ENCODE data around the gene THEMIS. TPM values are rescaled to one million over a fixed set of nuclear protein-coding genes. Genes with fewer than 3 reads are reported as not detected.
A peak's percentile ranks its signal among the peaks of the same experiment; 100 is the strongest.

THEMIS gene
- total RNA-seq, 2 experiments from 2014 or later, result 79.5 to 80.1 TPM

- intact Hi-C loops (cut with micrococcal nuclease), result no loop called here
- Mint-ChIP-seq H3K27me3 (no peaks in the 10 kb centered on the region), H3K27ac (no peak overlapping the region), H3K9me3 (peaks cover 2% of the 10 kb centered on the region), H3K36me3 (ENCODE audit: low read depth) (peaks cover 52% of the 10 kb centered on the region), H3K4me1 (ENCODE audit: low read depth) (peaks cover 54% of the 10 kb centered on the region), H3K4me3 (no peak overlapping the region)
- DNase-seq, result no peak
- no peak for ATAC-seq
- POLR2A ChIA-PET, result interaction anchor here (1.2 kb wide), 1 partner anchor 10 kb away, joined by 3 read pairs; no protein-coding TSS in a partner anchor
- TF ChIP-seq CTCF (IDR thresholded peaks at IDR 0.05), result no peak
- CTCF ChIA-PET, result interaction anchor here (0.8 to 1.9 kb wide), 3 partner anchors 18 to 21 kb away, joined by 3 to 6 read pairs (median 3); no protein-coding TSS in a partner anchor
These were observed 66.7 kb downstream of the THEMIS start for GRCh38 chr6:127834136-127834535.

DNA sequence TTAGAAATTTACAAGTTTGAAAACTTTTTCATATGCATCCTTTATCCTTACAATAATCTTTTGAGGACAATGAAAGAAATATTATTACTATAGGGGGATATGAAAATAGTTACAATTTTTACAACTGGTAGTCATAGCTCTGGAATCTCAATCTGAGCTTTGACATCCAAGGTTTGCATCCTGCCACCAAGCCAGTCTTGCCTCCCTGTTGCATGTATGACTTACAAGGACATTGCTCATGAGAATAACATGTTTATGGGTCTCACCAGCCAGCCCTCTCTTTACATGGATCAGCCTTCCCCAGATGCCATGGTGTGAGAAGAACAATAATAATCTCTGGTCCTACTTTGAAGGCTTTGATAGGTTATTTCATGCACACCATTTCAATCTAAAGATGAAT is 67.5 kb downstream of the THEMIS start:
- POLR2A ChIA-PET, result interaction anchor here (1.0 to 1.2 kb wide), 2 partner anchors 9 to 31 kb away, joined by 3 read pairs; no protein-coding TSS in a partner anchor
- DNase-seq, result no peak
- H3K27ac Mint-ChIP-seq, result peak overlapping the region; percentile 38
- intact Hi-C loops (cut with micrococcal nuclease), result no loop called here
- H3K9me3 Mint-ChIP-seq, result peaks cover 2% of the 10 kb centered on the region
- no peaks in the 10 kb centered on the region for H3K27me3 Mint-ChIP-seq
- H3K36me3 Mint-ChIP-seq (ENCODE audit: low read depth), result peaks cover 60% of the 10 kb centered on the region
- peaks cover 50% of the 10 kb centered on the region for H3K4me1 Mint-ChIP-seq (ENCODE audit: low read depth)
- no peak for ATAC-seq
- no peak overlapping the region for H3K4me3 Mint-ChIP-seq
- no peak for TF ChIP-seq CTCF (IDR thresholded peaks at IDR 0.05)
- CTCF ChIA-PET, result interaction anchor here (0.8 kb wide), 1 partner anchor 22 kb away, joined by 3 read pairs; no protein-coding TSS in a partner anchor

DNA sequence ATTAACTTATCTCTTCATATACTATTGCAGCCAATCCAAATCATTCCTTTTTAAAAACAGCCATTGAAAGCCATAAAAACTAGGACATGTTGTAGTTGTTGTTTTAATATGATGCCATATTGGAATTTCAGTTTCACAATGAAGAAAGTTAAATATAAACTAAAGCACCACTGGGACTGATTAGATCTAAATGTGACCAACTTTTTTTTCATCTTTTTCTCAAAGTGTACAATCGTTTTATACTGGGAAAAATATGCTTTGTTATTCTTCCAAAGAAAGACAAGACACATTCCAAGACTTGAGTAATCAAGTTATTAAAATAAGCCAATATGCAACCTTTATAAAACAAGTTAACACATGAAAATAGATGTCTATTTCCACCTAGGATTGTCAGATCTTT is 68.5 kb downstream of the THEMIS start:
- H3K27me3 Mint-ChIP-seq, result no peaks in the 10 kb centered on the region
- no peak overlapping the region for H3K4me3 Mint-ChIP-seq
- CTCF ChIA-PET, result no interaction called here
- peaks cover 56% of the 10 kb centered on the region for H3K4me1 Mint-ChIP-seq (ENCODE audit: low read depth)
- no peak for DNase-seq
- peaks cover 69% of the 10 kb centered on the region for H3K36me3 Mint-ChIP-seq (ENCODE audit: low read depth)
- POLR2A ChIA-PET, result no interaction called here
- TF ChIP-seq CTCF (IDR thresholded peaks at IDR 0.05), result no peak
- H3K27ac Mint-ChIP-seq, result no peak overlapping the region
- intact Hi-C loops (cut with micrococcal nuclease), result no loop called here
- H3K9me3 Mint-ChIP-seq, result peaks cover 5% of the 10 kb centered on the region
- ATAC-seq, result no peak

- ATAC-seq (no peak), DNase-seq (no peak)
- H3K4me3 Mint-ChIP-seq, result no peak overlapping the region
- H3K9me3 Mint-ChIP-seq, result peaks cover 13% of the 10 kb centered on the region
- peaks cover 64% of the 10 kb centered on the region for H3K4me1 Mint-ChIP-seq (ENCODE audit: low read depth)
- no peak overlapping the region for H3K27ac Mint-ChIP-seq
- TF ChIP-seq CTCF (IDR thresholded peaks at IDR 0.05), result no peak
- ChIA-PET POLR2A (interaction anchor here (1.3 kb wide), 1 partner anchor 10 kb away, joined by 3 read pairs; no protein-coding TSS in a partner anchor), CTCF (interaction anchor here (1.0 kb wide), 1 partner anchor 87 kb away, joined by 3 read pairs; no protein-coding TSS in a partner anchor)
- intact Hi-C loops (cut with micrococcal nuclease), result no loop called here
- peaks cover 71% of the 10 kb centered on the region for H3K36me3 Mint-ChIP-seq (ENCODE audit: low read depth)
- no peaks in the 10 kb centered on the region for H3K27me3 Mint-ChIP-seq
These were observed 76.8 kb downstream of the THEMIS start for GRCh38 chr6:127824061-127824460.

- Mint-ChIP-seq H3K4me1 (ENCODE audit: low read depth) (peaks cover 73% of the 10 kb centered on the region), H3K27me3 (no peaks in the 10 kb centered on the region), H3K27ac (peak overlapping the region; percentile 68), H3K4me3 (no peak overlapping the region), H3K36me3 (ENCODE audit: low read depth) (peaks cover 60% of the 10 kb centered on the region), H3K9me3 (peaks cover 9% of the 10 kb centered on the region)
- ChIA-PET CTCF (interaction anchor here (0.8 to 1.3 kb wide), 4 partner anchors 14 to 507 kb away, joined by 3 to 8 read pairs (median 4); no protein-coding TSS in a partner anchor), POLR2A (interaction anchor here (0.7 to 3.2 kb wide), 3 partner anchors 8 to 129 kb away, joined by 3 to 15 read pairs (median 4); no protein-coding TSS in a partner anchor)
- ATAC-seq (peak; percentile 47), DNase-seq (no peak)
- intact Hi-C loops (cut with micrococcal nuclease), result no loop called here
- no peak for TF ChIP-seq CTCF (IDR thresholded peaks at IDR 0.05)
These were observed 79.4 kb downstream of the THEMIS start for GRCh38 chr6:127821431-127821830.
